ENCODE data around the gene MSANTD4. TPM values are rescaled to one million over a fixed set of nuclear protein-coding genes. Genes with fewer than 3 reads are reported as not detected.
A peak's percentile ranks its signal among the peaks of the same experiment; 100 is the strongest.
"Not testable (repeated sequence)": the region's sequence is repeated elsewhere in the genome, so short reads cannot be mapped to it uniquely, and the experiment has no call there.

Gene MSANTD4
- total RNA-seq, 1 experiment from 2014 or later, result 18.1 TPM

- DNase-seq (ENCODE audit: low spot score), result no peak
These were observed 8.0 kb downstream of the MSANTD4 start for GRCh38 chr11:106014035-106014434.

- DNase-seq (ENCODE audit: low spot score), result no peak
These were observed 9.3 kb downstream of the MSANTD4 start for GRCh38 chr11:106012744-106013143.

GRCh38 chr11:106011481-106011880 is 10.6 kb downstream of the MSANTD4 start:
- no peak for DNase-seq (ENCODE audit: low spot score)

- not testable (repeated sequence) for DNase-seq (ENCODE audit: low spot score)
These were observed 18.9 kb downstream of the MSANTD4 start for GRCh38 chr11:106003094-106003493.

GRCh38 chr11:106001304-106002012 is 20.6 kb downstream of the MSANTD4 start:
- DNase-seq (ENCODE audit: low spot score), result no peak

GRCh38 chr11:105991888-105992287 is 30.2 kb downstream of the MSANTD4 start:
- DNase-seq (ENCODE audit: low spot score), result no peak

GRCh38 chr11:105989124-105989523 is 32.9 kb downstream of the MSANTD4 start:
- no peak for DNase-seq (ENCODE audit: low spot score)

GRCh38 chr11:105988197-105988596 is 33.8 kb downstream of the MSANTD4 start:
- no peak for DNase-seq (ENCODE audit: low spot score)

GRCh38 chr11:105986554-105986953 is 35.5 kb downstream of the MSANTD4 start:
- no peak for DNase-seq (ENCODE audit: low spot score)

- DNase-seq (ENCODE audit: low spot score), result no peak
These were observed 41.9 kb downstream of the MSANTD4 start for GRCh38 chr11:105979997-105980703.

GRCh38 chr11:105975128-105975527 is 46.9 kb downstream of the MSANTD4 start:
- DNase-seq (ENCODE audit: low spot score), result no peak

- no peak for DNase-seq (ENCODE audit: low spot score)
These were observed 52.3 kb downstream of the MSANTD4 start for GRCh38 chr11:105969756-105970155.

- DNase-seq (ENCODE audit: low spot score), result peak; percentile 35
These were observed 53.9 kb downstream of the MSANTD4 start for GRCh38 chr11:105968021-105968697.

GRCh38 chr11:105960252-105961245 is 61.5 kb downstream of the MSANTD4 start:
- no peak for DNase-seq (ENCODE audit: low spot score)

Other genes starting within 250 kb of the MSANTD4 start
- 1.3 and 7.4 TPM in 2 replicates for gene KBTBD3, start 55.1 kb upstream of the MSANTD4 start, total RNA-seq (2014; rRNA removed; shearing (Covaris generic))
- 42.8 and 50.1 TPM in 2 replicates for gene AASDHPPT, start 55.4 kb upstream of the MSANTD4 start, total RNA-seq (2014; rRNA removed; shearing (Covaris generic))